HL-60/S4 treated with phorbol 12-myristate 13-acetate at 8.2 ng/mL for 4 days and 3 days (cell line): ENCODE results near the gene CEACAM21.

Experiments
- in situ Hi-C: fragments of 300-500 bp; cut with MboI; formaldehyde crosslinking; loops from 2 replicates; pipeline ENCODE4 v1.15.0; 2022; ENCODE audit warnings: low sequenced_read_pairs

Gene CEACAM21

GRCh38 chr19:41584260-41584810 is 8.4 kb downstream of the CEACAM21 start:
- in situ Hi-C loops: no loop called here

DNA sequence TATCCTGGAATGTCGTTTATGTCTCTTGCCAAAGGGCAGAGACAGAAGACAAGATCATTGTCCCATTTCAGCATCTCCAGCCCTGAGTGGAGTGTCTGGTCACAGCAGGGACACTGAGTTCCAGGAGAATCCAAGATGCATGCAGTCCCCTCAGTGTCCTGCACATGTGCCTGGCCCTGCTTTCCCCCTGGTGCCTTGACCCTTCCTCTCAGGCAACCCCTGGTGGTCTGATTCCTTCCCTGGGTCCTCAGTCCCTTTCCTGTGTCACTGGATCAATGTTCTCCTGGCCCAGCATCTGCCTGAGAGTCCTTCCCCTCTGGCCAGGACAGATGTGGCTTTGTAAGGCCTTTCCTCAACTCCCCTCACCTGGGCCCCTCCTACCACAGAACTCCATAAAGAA is 9.0 kb downstream of the CEACAM21 start:
- in situ Hi-C loops: no loop called here

- in situ Hi-C loops: no loop called here
Measured at GRCh38 chr19:41586064-41586463, 10.1 kb downstream of the CEACAM21 start.

GRCh38 chr19:41587101-41587837 is 11.3 kb downstream of the CEACAM21 start:
- in situ Hi-C loops: no loop called here

GRCh38 chr19:41587838-41588210 is 11.9 kb downstream of the CEACAM21 start:
- in situ Hi-C loops: no loop called here

DNA sequence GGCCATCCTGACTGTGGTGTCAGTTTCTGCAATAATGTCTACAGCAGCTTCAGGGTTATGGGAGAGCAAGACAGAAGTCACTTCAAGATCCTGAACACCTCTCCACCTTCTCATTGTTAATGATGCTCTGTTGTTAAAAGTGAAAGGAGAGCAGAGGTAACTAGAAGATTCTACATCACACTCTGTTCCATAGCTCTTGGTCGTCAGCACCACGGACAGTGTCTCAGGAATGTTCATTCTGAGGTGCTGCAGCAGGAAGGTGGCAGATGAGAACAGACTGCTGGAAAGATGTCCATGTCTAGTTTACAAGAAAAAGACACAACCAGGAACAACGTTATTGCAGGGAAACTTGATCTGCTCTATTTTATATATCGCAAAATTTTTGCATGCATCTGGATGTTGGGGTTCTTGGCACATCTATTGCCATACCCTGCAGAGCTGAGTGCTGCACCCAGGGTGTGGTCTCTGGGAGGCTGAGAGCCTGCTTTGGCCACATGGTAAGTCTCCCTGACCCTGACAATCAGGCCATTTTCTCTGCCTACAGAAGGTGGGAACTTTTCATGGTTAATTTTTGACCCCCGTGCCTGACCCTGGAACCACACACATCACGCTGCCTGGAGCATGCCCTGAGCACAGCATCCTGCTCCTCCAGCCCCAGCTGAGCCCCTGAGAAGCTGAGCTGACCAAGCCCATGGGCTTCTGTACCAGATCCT is 12.7 kb downstream of the CEACAM21 start:
- in situ Hi-C loops: no loop called here

- in situ Hi-C loops: no loop called here
Measured at GRCh38 chr19:41589371-41589770, 13.4 kb downstream of the CEACAM21 start.

- in situ Hi-C loops: no loop called here
Measured at GRCh38 chr19:41590936-41591335, 15.0 kb downstream of the CEACAM21 start.

GRCh38 chr19:41591951-41592562 is 16.1 kb downstream of the CEACAM21 start:
- in situ Hi-C loops: no loop called here

DNA sequence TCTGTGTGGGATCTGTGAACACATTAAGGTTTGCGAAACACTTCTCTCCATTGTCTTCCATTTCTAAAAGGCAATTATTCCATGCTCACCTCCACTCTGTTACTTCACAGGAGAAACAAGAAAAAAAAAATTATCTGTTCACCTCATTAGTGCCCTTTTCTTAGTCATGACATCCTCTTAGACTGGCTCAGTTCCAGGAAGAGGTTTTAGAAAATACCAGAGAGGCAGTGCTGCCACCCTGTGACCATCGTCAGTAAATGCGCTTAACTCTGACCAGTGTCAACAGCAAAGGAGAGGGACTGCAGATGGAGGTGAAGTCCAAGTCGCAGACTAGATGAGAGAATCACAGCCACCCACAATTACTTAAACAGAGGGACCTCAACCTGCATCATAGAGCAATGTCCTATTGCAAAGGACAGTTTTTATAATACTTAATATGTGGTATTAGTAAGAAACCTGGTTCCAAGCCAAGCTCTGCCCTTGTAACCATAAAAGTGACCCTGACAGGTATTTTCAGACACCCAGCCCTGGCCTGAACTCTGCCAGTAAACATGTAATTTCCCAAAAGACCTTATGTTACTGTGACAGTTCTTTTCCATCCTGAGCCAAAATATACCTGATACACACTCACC is 19.4 kb downstream of the CEACAM21 start:
- in situ Hi-C loops: no loop called here

GRCh38 chr19:41595890-41596280 is 19.9 kb downstream of the CEACAM21 start:
- in situ Hi-C loops: no loop called here

GRCh38 chr19:41597600-41598041 is 21.7 kb downstream of the CEACAM21 start:
- in situ Hi-C loops: no loop called here

DNA sequence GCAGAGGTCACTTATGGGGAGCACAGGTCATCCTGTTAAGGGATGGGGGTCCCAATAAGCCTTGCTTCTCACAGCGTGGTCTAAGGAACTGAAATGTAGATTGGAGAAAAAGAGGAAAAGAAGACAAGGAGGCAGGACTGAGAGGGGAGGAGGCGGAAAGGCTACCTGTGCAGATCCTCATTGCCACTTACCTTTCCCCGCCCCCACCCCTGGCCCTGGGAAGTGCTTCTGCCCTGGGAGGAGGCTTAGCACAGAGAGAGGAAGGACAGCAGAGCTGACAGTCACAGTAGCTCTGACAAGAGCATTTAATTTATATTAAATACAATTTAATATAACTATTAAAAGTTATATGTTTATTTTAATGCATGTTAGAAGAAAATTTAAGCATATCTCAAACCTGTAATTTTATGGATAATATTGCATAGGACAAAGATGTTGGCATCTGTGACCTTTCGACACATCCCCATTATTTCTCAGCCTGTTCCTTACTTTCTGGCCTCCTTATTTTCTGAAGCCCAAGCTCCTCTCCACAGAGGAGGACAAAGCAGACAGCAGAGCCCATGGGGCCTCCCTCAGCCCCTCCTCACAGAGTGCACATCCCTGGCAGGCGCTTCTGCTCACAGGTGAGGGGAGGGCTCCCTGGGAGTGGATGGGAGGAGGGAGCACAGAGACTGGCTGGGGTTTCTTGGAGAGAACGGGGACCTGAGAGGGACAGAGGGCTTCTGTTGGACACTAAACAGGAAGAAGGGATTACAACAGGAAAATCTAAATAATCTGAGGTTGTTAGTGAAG is 23.4 kb downstream of the CEACAM21 start:
- in situ Hi-C loops: no loop called here

DNA sequence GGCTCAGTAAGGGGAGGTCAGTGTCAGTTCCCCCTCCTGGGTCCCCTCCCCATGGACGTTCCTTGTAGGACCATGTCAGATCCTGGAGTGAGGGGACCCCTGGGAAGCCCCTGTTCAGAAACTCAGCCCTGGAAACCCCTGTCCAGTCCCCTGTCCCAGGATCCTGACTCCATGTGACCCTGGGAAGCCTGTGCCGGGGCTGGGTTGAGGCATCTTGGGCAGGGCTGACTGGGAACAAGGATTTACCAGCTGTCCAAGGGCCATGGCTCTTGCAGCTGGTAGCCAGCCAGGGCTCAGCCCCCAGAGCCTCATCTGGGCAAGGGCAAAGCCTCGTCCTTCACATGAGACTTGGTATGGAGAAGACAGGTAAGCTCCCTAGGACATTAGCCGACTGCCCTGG is 25.8 kb downstream of the CEACAM21 start:
- in situ Hi-C loops: no loop called here

- in situ Hi-C loops: no loop called here
Measured at GRCh38 chr19:41604831-41605230, 28.9 kb downstream of the CEACAM21 start.

DNA sequence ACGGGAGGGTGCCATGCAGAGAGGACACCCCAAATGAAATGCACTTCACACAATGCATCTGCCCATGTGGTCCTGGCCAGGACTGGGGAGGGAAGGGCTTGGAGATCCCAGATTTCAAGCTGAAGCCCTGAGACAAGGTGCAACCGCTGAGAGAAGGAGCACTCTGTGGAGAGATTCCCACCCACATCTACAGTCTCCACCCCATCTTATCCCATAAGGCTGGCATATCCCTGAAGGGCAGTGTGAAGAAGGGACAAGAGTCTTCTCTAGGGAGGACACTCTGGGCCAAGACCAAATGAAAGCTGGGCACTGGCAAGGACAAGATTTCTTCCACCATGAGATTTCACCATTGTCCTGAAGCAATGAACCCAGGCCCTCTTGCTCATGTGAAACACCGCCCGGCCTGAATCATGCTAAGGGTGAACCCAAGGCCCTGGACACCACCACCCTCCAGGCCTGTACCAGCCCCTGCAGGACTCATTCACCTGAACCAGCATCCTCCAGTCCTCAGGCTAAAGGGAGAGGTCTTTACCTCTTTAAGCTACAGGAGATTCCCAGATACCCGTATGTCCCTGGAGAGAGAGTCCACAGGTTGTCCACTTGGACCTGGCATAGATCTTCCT is 30.4 kb downstream of the CEACAM21 start:
- in situ Hi-C loops: no loop called here

DNA sequence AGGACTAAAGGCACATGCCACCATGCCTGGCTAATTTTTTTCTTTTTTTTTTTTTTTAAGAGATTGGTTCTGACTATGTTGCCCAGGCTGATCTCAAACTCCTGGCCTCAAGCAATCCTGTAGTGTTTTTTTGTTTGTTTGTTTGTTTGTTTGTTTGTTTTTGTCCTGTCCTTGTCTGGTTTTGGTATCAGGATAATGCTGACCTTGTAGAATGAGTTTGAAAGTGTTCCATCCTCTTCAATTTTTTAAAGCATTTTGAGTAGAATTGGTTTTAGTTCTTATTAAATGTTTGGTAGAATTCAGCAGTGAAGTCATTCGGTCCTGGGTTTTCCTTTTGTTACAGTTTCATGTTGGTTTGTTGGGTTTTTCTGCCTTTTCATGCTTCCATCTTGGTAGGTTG is 31.7 kb downstream of the CEACAM21 start:
- in situ Hi-C loops: no loop called here

DNA sequence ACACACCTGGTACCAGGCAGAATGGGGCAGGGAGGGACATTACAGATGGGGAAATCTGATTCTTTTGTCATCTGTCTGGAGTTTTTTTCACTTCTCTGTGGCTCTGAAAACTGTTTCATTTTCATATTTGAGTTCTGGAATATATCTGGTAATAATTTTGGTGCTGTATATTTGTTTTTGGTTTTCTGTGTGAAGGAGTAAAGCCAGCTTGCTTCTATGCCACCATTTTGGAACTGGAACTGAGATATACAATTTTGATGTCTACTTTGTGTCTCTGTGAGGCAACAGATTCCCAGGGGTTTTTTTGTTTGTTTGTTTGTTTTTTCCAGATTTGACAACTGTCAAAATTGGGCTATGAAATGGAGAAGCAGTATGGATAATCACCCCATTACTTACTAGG is 34.8 kb downstream of the CEACAM21 start:
- in situ Hi-C loops: no loop called here

GRCh38 chr19:41612483-41612882 is 36.5 kb downstream of the CEACAM21 start:
- in situ Hi-C loops: no loop called here

- in situ Hi-C loops: no loop called here
Measured at GRCh38 chr19:41615207-41615606, 39.2 kb downstream of the CEACAM21 start.
